SK-N-SH (cell line): ENCODE results near the gene RPL13. TPM values are rescaled to one million over a fixed set of nuclear protein-coding genes. Genes with fewer than 3 reads are reported as not detected.

ENCODE experiments used
- CTCF ChIA-PET: fragments of 300-600, 350-600 bp; formaldehyde crosslinking; extraction: SDS; loops from one replicate; lab custom pipeline; 2021; lab: Yijun Ruan, JAX
- POLR2A ChIA-PET: fragments of 350-600 bp; sonication (Branson Sonifier 250); formaldehyde crosslinking; extraction: SDS; loops from one replicate; lab custom pipeline; 2020; ENCODE audit warnings: antibody characterized with exemption, inconsistent platforms; lab: Yijun Ruan, JAX
- DNase-seq: peaks from one replicate; pipeline ENCODE4 v3.0.0; 2012
- H2AFZ ChIP-seq: fragments of 200-600 bp; sonication (generic); 2 replicates; pipeline ENCODE4 v1.8.1; 2016; ENCODE audit warnings: antibody characterized with exemption, mild to moderate bottlenecking, low read depth
- H3F3A ChIP-seq: fragments of 200-600 bp; sonication (generic); replicated peaks from 2 replicates; pipeline ENCODE3; 2016; ENCODE audit warnings: antibody characterized with exemption, mild to moderate bottlenecking; ENCODE audit not compliant: insufficient read depth
- H3K27ac ChIP-seq, 2 experiments: fragments of 200-500 bp in 1 of 2; fragments of 200-600 bp in 1 of 2; sonication (Bioruptor generic) in 1 of 2; sonication (generic), shearing (Covaris generic) in 1 of 2; 2 replicates each; pipeline versions ENCODE4 v1.5.1 to v1.6.1; 2014 to 2016; ENCODE audit warnings: low read depth in 2 of 2, inconsistent platforms in 1 of 2, low read length in 1 of 2, mild to moderate bottlenecking in 1 of 2, mixed read lengths in 1 of 2
- H3K27me3 ChIP-seq: fragments of 200-600 bp; sonication (generic), shearing (Covaris generic); 2 replicates; pipeline ENCODE4 v1.6.1; 2016; ENCODE audit warnings: mixed run types; ENCODE audit not compliant: insufficient read depth
- H3K36me3 ChIP-seq, 2 experiments: fragments of 200-500 bp in 1 of 2; fragments of 200-600 bp in 1 of 2; sonication (Bioruptor generic) in 1 of 2; sonication (generic) in 1 of 2; replicated peaks in 1 of 2; 2 replicates each; pipeline versions ENCODE3 to v1.5.1; 2014 to 2016; ENCODE audit warnings: low read length in 1 of 2, mild to moderate bottlenecking in 1 of 2; ENCODE audit not compliant: insufficient read depth in 2 of 2, control insufficient read depth in 1 of 2
- H3K4me1 ChIP-seq, 2 experiments: fragments of 200-500 bp in 1 of 2; fragments of 200-600 bp in 1 of 2; sonication (Bioruptor generic) in 1 of 2; sonication (generic), shearing (Covaris generic) in 1 of 2; 2 replicates each; pipeline versions ENCODE4 v1.5.1 to v1.6.1; 2014 to 2016; ENCODE audit warnings: low read depth in 1 of 2, low read length in 1 of 2, mixed run types in 1 of 2; ENCODE audit not compliant: insufficient read depth in 2 of 2, control insufficient read depth in 1 of 2
- H3K4me2 ChIP-seq: fragments of 200-600 bp; sonication (generic), shearing (Covaris generic); 2 replicates; pipeline ENCODE4 v1.6.1; 2017; ENCODE audit warnings: mixed run types
- H3K4me3 ChIP-seq, 2 experiments: fragments of 200-500 bp in 1 of 2; fragments of 200-600 bp in 1 of 2; sonication (Bioruptor generic) in 1 of 2; sonication (generic), shearing (Covaris generic) in 1 of 2; 2 replicates each; pipeline versions ENCODE4 v1.5.1 to v1.8.1; 2014 to 2016; ENCODE audit warnings: low read depth in 2 of 2, inconsistent platforms in 1 of 2, low read length in 1 of 2, mild to moderate bottlenecking in 1 of 2, mixed read lengths in 1 of 2, moderate library complexity in 1 of 2
- H3K79me2 ChIP-seq: fragments of 200-600 bp; sonication (generic); 2 replicates; pipeline ENCODE4 v1.8.1; 2017; ENCODE audit warnings: mild to moderate bottlenecking; ENCODE audit not compliant: insufficient read depth
- H3K9ac ChIP-seq: fragments of 200-600 bp; sonication (generic); 2 replicates; pipeline ENCODE4 v1.6.1; 2017; ENCODE audit warnings: mixed run types
- H3K9me2 ChIP-seq: fragments of 200-600 bp; sonication (generic); 2 replicates; pipeline ENCODE4 v1.6.1; 2017; ENCODE audit warnings: mixed run types
- H3K9me3 ChIP-seq: fragments of 200-600 bp; sonication (generic); 2 replicates; pipeline ENCODE4 v1.6.1; 2017; ENCODE audit warnings: mixed run types, mild to moderate bottlenecking, moderate library complexity
- H4K20me1 ChIP-seq: fragments of 200-600 bp; sonication (generic); 2 replicates; pipeline ENCODE4 v1.6.1; 2017; ENCODE audit warnings: mild to moderate bottlenecking, mixed run types; ENCODE audit not compliant: insufficient read depth
- ELF1 ChIP-seq: IDR thresholded peaks from 2 replicates; pipeline ENCODE4 v1.4.0; 2012
- FOSL2 ChIP-seq: IDR thresholded peaks from 2 replicates; pipeline ENCODE4 v1.4.0; 2012; ENCODE audit warnings: low read depth, mild to moderate bottlenecking, moderate library complexity, borderline replicate concordance
- NRF1 ChIP-seq: IDR thresholded peaks from 2 replicates; pipeline ENCODE4 v1.6.1; 2012; ENCODE audit warnings: low read depth, mild to moderate bottlenecking, low read length
- PBX3 ChIP-seq: IDR thresholded peaks from 2 replicates; pipeline ENCODE4; 2012
- POLR2AphosphoS5 ChIP-seq: IDR thresholded peaks from 2 replicates; pipeline ENCODE4 v1.6.1; 2012; ENCODE audit warnings: low read depth, low read length
- RCOR1 ChIP-seq: fragments of 150-350 bp; IDR thresholded peaks from 2 replicates; pipeline ENCODE4 v1.6.1; 2017; ENCODE audit warnings: antibody characterized with exemption, low read length
- RXRA ChIP-seq: IDR thresholded peaks from 2 replicates; pipeline ENCODE4 v1.4.0; 2012; ENCODE audit warnings: low read depth, mild to moderate bottlenecking, borderline replicate concordance
- TAF1 ChIP-seq: IDR thresholded peaks from 2 replicates; pipeline ENCODE4 v1.6.1; 2012; ENCODE audit warnings: low read depth, mild to moderate bottlenecking, low read length, moderate library complexity, borderline replicate concordance
- TEAD4 ChIP-seq: IDR thresholded peaks from 2 replicates; pipeline ENCODE4 v1.4.0; 2012; ENCODE audit warnings: mild to moderate bottlenecking, borderline replicate concordance; ENCODE audit not compliant: insufficient read depth
- USF1 ChIP-seq: IDR thresholded peaks from 2 replicates; pipeline ENCODE4 v1.4.0; 2012; ENCODE audit warnings: low read depth, borderline replicate concordance
- ZBTB33 ChIP-seq: IDR thresholded peaks from 2 replicates; pipeline ENCODE4 v1.4.0; 2012; ENCODE audit warnings: low read depth, borderline replicate concordance
- WGBS: methylation state at CpG from one replicate; pipeline ENCODE4 v1.1.6; 2017; ENCODE audit warnings: low lambda C conversion rate; 5-methylcytosine and 5-hydroxymethylcytosine counted together
- polyA plus RNA-seq, 3 experiments: library from polyadenylated mRNA; depleted of rRNA; stranded (reverse); fragments of >200 nt; gene quantifications; 2 replicates each; pipeline ENCODE4 v1.2.3, GENCODE V29; 2012
- TF ChIP-seq, protein P1 (sequence below): fragments of 150-350 bp; IDR thresholded peaks from 2 replicates; pipeline ENCODE4 v1.6.1; 2016; ENCODE audit warnings: mild to moderate bottlenecking, low read depth, low read length
- TF ChIP-seq, protein P2 (sequence below): fragments of 200-600 bp; sonication (generic); IDR thresholded peaks from 2 replicates; pipeline ENCODE4 v1.6.1; 2017; ENCODE audit warnings: antibody characterized with exemption, mild to moderate bottlenecking, moderate library complexity

The RPL13 gene
- polyA plus RNA-seq, 1 of the 3 experiments (the other 2 are of a cell fraction) = 4,635 TPM

DNA sequence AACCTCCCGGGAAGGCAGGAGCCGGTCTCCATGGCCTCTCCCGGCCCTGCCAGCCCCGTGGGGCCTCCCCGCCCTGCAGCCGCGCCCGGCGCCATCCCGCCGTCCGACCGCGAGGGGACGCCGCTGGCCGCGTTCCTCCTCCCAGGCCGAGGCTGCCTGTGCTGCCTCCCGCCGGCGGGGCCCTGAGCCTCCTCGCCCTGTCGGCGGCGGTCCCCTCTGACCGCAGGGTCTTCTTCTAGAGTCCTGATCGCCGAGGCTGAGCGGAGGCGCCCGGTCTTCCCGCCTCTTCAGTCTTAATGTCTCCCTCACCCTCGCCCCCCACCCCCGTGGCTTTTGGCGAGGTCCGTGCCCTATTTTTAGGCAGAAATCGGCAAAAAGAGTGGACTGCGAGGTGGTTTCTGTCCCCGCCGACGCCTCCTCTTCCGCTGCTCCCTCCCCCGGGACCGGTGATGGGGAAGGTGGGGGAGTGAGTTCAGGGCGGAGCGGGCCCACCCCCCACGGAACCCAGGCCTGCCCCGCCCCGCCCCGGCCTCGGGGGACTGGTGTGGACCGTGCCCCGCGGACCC, 14.3 kb downstream of the RPL13 start:
- Histone ChIP-seq H4K20me1 (no peaks in the 10 kb centered on the region), H3K4me3 (no peak overlapping the region; a peak in 1 of 4 replicates), H3K9me2 (no peaks in the 10 kb centered on the region), H3K4me2 (no peak overlapping the region), H3K9ac (no peak overlapping the region), H3K4me1 (peaks cover 0 to 16% of the 10 kb centered on the region in 2 experiments; a peak in 1 of 4 replicates), H3K36me3 (no peaks in the 10 kb centered on the region), H3K79me2 (no peaks in the 10 kb centered on the region), H3F3A (no peaks in the 10 kb centered on the region), H3K27ac (no peak overlapping the region), H3K27me3 (no peaks in the 10 kb centered on the region), H2AFZ (no peak overlapping the region), H3K9me3 (no peaks in the 10 kb centered on the region)
- no peak for DNase-seq
- POLR2A ChIA-PET = no interaction called here
- CTCF ChIA-PET = interaction anchor here (1.1 kb wide), 1 partner anchor 18 kb away, joined by 5 read pairs; no protein-coding TSS in a partner anchor
- WGBS = 81% methylated on average over 27 of the region's 55 CpGs
- no peak for TF ChIP-seq PBX3
- no peak for TF ChIP-seq RCOR1
- TF ChIP-seq, protein P1, sequence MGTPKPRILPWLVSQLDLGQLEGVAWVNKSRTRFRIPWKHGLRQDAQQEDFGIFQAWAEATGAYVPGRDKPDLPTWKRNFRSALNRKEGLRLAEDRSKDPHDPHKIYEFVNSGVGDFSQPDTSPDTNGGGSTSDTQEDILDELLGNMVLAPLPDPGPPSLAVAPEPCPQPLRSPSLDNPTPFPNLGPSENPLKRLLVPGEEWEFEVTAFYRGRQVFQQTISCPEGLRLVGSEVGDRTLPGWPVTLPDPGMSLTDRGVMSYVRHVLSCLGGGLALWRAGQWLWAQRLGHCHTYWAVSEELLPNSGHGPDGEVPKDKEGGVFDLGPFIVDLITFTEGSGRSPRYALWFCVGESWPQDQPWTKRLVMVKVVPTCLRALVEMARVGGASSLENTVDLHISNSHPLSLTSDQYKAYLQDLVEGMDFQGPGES = no peak
- no peak for TF ChIP-seq USF1
- no peak for TF ChIP-seq TEAD4
- no peak for TF ChIP-seq POLR2AphosphoS5
- TF ChIP-seq NRF1 = no peak
- TF ChIP-seq RXRA = no peak
- TF ChIP-seq ZBTB33 = no peak
- TF ChIP-seq, protein P2, sequence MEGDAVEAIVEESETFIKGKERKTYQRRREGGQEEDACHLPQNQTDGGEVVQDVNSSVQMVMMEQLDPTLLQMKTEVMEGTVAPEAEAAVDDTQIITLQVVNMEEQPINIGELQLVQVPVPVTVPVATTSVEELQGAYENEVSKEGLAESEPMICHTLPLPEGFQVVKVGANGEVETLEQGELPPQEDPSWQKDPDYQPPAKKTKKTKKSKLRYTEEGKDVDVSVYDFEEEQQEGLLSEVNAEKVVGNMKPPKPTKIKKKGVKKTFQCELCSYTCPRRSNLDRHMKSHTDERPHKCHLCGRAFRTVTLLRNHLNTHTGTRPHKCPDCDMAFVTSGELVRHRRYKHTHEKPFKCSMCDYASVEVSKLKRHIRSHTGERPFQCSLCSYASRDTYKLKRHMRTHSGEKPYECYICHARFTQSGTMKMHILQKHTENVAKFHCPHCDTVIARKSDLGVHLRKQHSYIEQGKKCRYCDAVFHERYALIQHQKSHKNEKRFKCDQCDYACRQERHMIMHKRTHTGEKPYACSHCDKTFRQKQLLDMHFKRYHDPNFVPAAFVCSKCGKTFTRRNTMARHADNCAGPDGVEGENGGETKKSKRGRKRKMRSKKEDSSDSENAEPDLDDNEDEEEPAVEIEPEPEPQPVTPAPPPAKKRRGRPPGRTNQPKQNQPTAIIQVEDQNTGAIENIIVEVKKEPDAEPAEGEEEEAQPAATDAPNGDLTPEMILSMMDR = no peak
- TF ChIP-seq ELF1 = no peak
- TF ChIP-seq FOSL2 = no peak
- no peak for TF ChIP-seq TAF1
